Fibroblast of the aortic adventitia (primary cell): Measurements from ENCODE around the gene KCTD13. TPM values are rescaled to one million over a fixed set of nuclear protein-coding genes. Genes with fewer than 3 reads are reported as not detected.
"Not testable (repeated sequence)": the region's sequence is repeated elsewhere in the genome, so short reads cannot be mapped to it uniquely, and the experiment has no call there.

Experiments
- DNase-seq: peaks from one replicate; pipeline ENCODE4 v3.0.0-alpha.2; 2010; ENCODE audit warnings: low read depth
- H3K4me3 ChIP-seq: 2 replicates; pipeline ENCODE4 v1.5.1; 2011; ENCODE audit warnings: low read depth, mild to moderate bottlenecking, control low read depth, low read length, moderate library complexity
- total RNA-seq: library from RNA; depleted of rRNA; stranded (reverse); fragments of >200 nt; gene quantifications from 2 replicates; pipeline ENCODE4 v1.2.3, GENCODE V29; 2012; ENCODE audit warnings: low replicate concordance
- TF ChIP-seq, protein P1 (sequence below): IDR thresholded peaks from 2 replicates; pipeline ENCODE4 v1.5.1; 2011; ENCODE audit warnings: mild to moderate bottlenecking, low read length, control low read depth, inconsistent platforms; ENCODE audit not compliant: insufficient read depth

KCTD13 gene
- total RNA-seq, 1 donor, result 12.5 TPM

DNA sequence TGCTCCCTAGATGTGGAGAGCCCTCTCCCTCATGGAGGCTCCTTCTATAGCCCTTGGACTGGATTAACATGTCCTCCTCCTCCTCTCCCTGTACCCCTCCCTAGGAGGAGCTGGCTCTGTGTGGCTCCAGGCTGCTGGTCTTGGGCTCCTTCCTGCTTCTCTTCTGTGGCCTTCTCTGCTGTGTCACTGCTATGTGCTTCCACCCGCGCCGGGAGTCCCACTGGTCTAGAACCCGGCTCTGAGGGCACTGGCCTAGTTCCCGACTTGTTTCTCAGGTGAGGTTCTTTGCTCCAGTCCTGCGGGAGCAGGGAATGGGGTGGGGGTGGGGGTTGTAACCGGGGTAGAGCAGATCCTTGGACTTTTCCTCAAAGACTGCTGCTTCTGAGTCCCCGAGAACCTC, 45.3 kb upstream of the KCTD13 start:
- no peak for DNase-seq

DNA sequence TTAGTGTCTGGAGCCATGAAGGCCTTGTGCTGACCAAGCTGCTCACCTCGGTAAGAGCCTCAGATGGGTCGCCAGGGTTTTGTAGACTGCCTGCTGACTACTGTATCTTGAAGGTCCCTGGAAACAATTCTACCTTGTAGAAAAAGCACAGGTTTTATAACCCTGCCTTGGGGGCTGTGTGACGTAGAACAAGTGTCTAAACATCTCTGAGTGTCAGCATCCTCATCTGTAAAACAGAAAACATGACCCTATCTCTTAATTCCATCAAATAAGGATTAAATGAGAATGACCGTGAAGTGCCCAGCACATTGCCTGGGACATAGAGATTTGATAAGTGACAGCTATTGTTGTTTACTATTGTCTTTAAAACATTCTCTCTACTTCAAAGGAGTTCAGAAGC, 42.2 kb upstream of the KCTD13 start:
- H3K4me3 ChIP-seq, result no peak overlapping the region
- TF ChIP-seq, protein P1, sequence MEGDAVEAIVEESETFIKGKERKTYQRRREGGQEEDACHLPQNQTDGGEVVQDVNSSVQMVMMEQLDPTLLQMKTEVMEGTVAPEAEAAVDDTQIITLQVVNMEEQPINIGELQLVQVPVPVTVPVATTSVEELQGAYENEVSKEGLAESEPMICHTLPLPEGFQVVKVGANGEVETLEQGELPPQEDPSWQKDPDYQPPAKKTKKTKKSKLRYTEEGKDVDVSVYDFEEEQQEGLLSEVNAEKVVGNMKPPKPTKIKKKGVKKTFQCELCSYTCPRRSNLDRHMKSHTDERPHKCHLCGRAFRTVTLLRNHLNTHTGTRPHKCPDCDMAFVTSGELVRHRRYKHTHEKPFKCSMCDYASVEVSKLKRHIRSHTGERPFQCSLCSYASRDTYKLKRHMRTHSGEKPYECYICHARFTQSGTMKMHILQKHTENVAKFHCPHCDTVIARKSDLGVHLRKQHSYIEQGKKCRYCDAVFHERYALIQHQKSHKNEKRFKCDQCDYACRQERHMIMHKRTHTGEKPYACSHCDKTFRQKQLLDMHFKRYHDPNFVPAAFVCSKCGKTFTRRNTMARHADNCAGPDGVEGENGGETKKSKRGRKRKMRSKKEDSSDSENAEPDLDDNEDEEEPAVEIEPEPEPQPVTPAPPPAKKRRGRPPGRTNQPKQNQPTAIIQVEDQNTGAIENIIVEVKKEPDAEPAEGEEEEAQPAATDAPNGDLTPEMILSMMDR, result no peak

More for the DNA sequence above, 45.3 kb upstream of the KCTD13 start:
- TF ChIP-seq, protein P1, result no peak
- H3K4me3 ChIP-seq, result no peak overlapping the region

DNA sequence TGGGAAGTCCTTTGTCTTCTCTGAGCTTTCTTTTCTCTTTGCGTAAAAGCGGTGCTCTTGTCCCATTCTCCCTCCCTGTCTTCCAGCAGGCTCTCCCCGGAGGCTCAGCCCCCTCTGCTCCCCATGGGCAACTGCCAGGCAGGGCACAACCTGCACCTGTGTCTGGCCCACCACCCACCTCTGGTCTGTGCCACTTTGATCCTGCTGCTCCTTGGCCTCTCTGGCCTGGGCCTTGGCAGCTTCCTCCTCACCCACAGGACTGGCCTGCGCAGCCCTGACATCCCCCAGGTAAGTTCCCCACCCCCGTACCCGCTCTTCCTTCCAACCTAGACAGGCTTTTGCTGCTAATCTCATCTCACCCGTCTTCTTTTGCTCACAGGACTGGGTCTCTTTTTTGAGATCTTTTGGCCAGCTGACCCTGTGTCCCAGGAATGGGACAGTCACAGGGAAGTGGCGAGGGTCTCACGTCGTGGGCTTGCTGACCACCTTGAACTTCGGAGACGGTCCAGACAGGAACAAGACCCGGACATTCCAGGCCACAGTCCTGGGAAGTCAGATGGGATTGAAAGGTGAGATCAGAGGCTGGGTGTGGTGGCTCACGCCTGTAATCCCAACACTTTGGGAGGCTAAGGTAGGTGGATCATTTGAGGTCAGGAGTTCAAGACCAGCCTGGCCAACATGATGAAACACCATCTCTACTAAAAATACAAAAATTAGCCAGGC, 37.2 kb upstream of the KCTD13 start:
- peak overlapping the region; percentile 81 for H3K4me3 ChIP-seq
- TF ChIP-seq, protein P1, result no peak
- DNase-seq, result no peak

More for the DNA sequence above, 42.2 kb upstream of the KCTD13 start:
- no peak for DNase-seq

DNA sequence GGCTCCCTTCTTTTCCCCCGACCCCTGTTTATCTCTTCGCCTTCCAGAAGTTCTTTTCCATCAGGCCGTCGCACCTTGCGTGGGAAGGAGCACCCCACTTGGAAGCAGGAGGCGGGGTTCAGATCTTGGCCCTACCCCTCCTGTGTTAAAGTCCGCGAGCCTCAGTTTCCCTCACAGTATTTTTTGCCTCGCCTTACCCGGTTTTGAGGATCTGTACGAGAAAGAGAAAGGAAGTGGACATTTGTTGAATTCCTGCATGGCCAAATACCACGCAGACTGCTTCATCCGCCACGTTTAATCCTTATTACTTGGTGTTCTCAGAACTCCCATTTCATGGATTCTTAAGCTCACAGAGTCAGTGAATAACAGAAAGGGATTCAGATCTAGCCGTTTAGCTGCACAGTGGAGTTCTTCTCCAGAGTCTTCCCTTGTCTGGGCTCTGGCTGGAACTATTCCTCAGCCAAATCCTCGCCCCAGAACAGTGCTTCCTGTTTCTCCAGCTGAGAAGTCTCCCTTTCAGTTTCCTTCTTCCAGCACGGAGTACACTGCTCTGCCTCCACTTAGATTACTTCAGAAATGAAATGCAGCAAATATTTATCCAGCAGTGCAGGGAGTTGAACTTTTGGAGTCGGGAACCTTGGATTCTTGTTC, 36.4 kb upstream of the KCTD13 start:
- TF ChIP-seq, protein P1, result no peak
- H3K4me3 ChIP-seq, result peak overlapping the region; percentile 81
- peak; percentile 59 for DNase-seq

DNA sequence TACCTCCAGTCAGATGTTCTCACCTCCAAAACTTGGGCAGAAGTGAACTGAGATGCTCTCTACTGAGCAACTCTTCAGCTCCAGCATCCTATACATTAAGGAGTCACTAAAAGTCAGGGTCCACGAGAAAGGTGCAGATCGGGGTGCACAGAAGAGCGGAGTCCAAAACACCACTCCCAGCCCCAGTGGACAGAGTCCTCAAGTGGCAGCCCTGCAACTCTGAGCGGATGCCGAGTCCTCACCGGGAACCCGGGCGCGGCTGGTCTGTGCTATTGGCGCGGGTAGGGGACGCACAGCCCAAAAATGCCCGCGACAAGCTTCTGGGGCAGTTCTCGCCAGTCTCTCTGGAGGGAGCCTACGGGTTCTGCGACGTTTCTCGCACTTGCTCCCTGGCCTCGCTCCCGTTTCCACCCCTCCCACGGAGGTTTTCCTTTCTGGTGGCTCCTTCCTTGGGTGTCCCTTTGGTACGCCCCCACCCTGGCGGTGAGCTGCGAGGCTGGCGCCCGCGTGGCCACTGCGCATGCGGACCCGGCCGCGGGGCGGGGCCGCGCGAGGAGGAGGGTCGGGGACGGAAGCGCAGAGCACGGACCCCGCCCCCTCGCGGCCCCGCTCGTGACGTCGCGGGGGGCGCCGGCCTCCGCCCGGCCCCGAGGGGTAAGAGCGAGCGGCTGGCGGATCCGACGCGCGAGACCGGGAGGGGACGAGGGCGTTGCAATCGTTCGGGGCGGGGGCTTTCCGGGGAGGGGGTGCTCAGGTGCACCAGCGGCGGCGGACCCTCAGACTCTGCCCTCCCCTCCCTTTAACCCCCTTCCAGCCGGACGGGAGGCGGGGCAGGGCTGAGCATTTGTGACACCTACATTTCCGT, 35.7 kb upstream of the KCTD13 start, which contains the start of gene TMEM219:
TSS of gene TMEM219 (plus strand) at position 601 of the 865 bp plus-strand sequence. CDS start 1,065 bp downstream, outside the sequence.
- peak; percentile 80 for DNase-seq
- TF ChIP-seq, protein P1, result peak; percentile 56
- H3K4me3 ChIP-seq, result peak within 1 kb of the TSS; percentile 81

DNA sequence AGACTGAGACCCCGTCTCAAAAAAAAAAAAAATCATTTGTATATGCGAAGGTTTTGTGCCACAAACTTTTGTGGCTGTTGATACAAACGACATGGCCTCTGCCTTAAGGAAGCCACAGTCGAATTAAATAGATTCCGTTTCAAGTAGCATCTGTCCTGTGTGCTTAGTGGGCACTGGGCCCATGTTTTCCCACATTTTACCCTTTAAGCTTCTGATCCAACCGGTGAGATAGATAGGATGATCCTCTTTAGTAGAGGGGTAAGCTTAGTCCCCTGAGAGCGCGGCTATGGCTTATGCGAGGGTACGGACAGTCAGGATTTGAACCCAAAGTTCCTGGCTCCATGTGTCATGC, 35.1 kb upstream of the KCTD13 start:
- DNase-seq, result no peak
- H3K4me3 ChIP-seq, result peak overlapping the region; percentile 81
- TF ChIP-seq, protein P1, result no peak

DNA sequence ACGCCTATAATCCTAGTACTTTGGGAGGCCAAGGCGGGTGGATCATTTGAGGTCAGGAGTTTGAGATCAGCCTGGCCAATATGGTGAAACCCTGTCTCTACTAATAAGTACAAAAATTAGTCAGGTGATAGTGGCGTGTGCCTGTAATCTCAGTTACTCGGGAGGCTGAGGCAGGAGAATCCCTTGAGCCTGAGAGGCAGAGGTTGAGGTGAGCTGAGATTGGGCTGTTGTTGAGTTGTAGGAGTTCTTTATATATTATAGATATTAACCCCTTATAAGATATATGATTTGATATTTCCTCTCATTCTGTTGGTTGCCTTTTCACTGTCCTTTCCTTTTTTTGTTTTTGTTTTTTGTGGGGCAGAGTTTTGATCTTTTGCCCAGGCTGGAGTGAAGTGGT, 33.8 kb upstream of the KCTD13 start:
- H3K4me3 ChIP-seq, DNase-seq: not testable (repeated sequence)
